Activated CD8-positive, alpha-beta memory T cell treated with anti-CD3 and anti-CD28 coated beads, Interleukin-2, amount 50 U/mL, for 4 hours (primary cell): ENCODE data around the gene MBD6.
"Not testable (repeated sequence)": the region's sequence is repeated elsewhere in the genome, so short reads cannot be mapped to it uniquely, and the experiment has no call there.

Experiments used
- DNase-seq: peaks from one replicate; pipeline ENCODE4 v3.0.0-alpha.2; 2020

MBD6 gene

GRCh38 chr12:57488402-57489156, 34.0 kb upstream of the MBD6 start:
- no peak for DNase-seq

GRCh38 chr12:57489157-57489641, 33.4 kb upstream of the MBD6 start:
- no peak for DNase-seq

GRCh38 chr12:57490126-57490525, 32.5 kb upstream of the MBD6 start:
- no peak for DNase-seq

- DNase-seq: no peak
Observed at GRCh38 chr12:57491393-57492280, 31.0 kb upstream of the MBD6 start.

GRCh38 chr12:57495051-57495701, 27.4 kb upstream of the MBD6 start:
- DNase-seq: not testable (repeated sequence)

- no peak for DNase-seq
Observed at GRCh38 chr12:57496822-57497221, 25.8 kb upstream of the MBD6 start.

- DNase-seq: no peak
Observed at GRCh38 chr12:57497223-57498131, 25.1 kb upstream of the MBD6 start.

GRCh38 chr12:57498132-57498502, 24.5 kb upstream of the MBD6 start:
- no peak for DNase-seq

GRCh38 chr12:57498571-57498970, 24.1 kb upstream of the MBD6 start:
- no peak for DNase-seq

GRCh38 chr12:57500213-57500612, 22.4 kb upstream of the MBD6 start:
- no peak for DNase-seq

GRCh38 chr12:57502311-57502969, 20.2 kb upstream of the MBD6 start:
- DNase-seq: not testable (repeated sequence)

- not testable (repeated sequence) for DNase-seq
Observed at GRCh38 chr12:57506541-57506940, 16.1 kb upstream of the MBD6 start.

GRCh38 chr12:57507796-57508195, 14.8 kb upstream of the MBD6 start:
- not testable (repeated sequence) for DNase-seq

- DNase-seq: no peak
Observed at GRCh38 chr12:57511161-57511560, 11.5 kb upstream of the MBD6 start.

- no peak for DNase-seq
Observed at GRCh38 chr12:57511588-57512325, 10.9 kb upstream of the MBD6 start.

GRCh38 chr12:57512665-57513064, 10.0 kb upstream of the MBD6 start:
- DNase-seq: no peak

GRCh38 chr12:57513266-57513665, 9.4 kb upstream of the MBD6 start:
- no peak for DNase-seq

GRCh38 chr12:57513677-57514076, 8.9 kb upstream of the MBD6 start:
- DNase-seq: not testable (repeated sequence)

GRCh38 chr12:57514246-57514645, 8.4 kb upstream of the MBD6 start:
- DNase-seq: not testable (repeated sequence)

- no peak for DNase-seq
Observed at GRCh38 chr12:57514720-57515407, 7.8 kb upstream of the MBD6 start.
